Astrocyte (in vitro differentiated cells and primary cell): ENCODE results near the gene ITPRIP. TPM values are rescaled to one million over a fixed set of nuclear protein-coding genes. Genes with fewer than 3 reads are reported as not detected.

Source experiments
- DNase-seq: peaks from one replicate; pipeline ENCODE4 v3.0.0-alpha.2; 2010; ENCODE audit warnings: low read depth
- FAIRE-seq: peaks from 2 replicates; lab custom pipeline; 2011; peaks lifted over from hg19 to GRCh38; lab: Jason Lieb, UNC
- H2AFZ ChIP-seq: 2 replicates; pipeline ENCODE4 v1.6.0; 2012; ENCODE audit warnings: low read depth, low read length, inconsistent platforms
- H3K27ac ChIP-seq: 2 replicates; pipeline ENCODE4 v1.5.1; 2011; ENCODE audit warnings: low read depth, low read length, inconsistent platforms
- H3K27me3 ChIP-seq: 2 replicates; pipeline ENCODE4 v1.6.0; 2011; ENCODE audit warnings: low read length, inconsistent platforms; ENCODE audit not compliant: insufficient read depth
- H3K36me3 ChIP-seq: 2 replicates; pipeline ENCODE4 v1.5.1; 2011; ENCODE audit warnings: low read length, inconsistent platforms; ENCODE audit not compliant: insufficient read depth
- H3K4me1 ChIP-seq: 2 replicates; pipeline ENCODE4 v1.5.1; 2011; ENCODE audit warnings: low read length, inconsistent platforms; ENCODE audit not compliant: insufficient read depth
- H3K4me2 ChIP-seq: 2 replicates; pipeline ENCODE4 v1.6.0; 2012; ENCODE audit warnings: low read length, inconsistent platforms
- H3K4me3 ChIP-seq: 2 replicates; pipeline ENCODE4 v1.5.1; 2011; ENCODE audit warnings: low read depth, mild to moderate bottlenecking, low read length, inconsistent platforms; ENCODE audit not compliant: insufficient read depth
- H3K79me2 ChIP-seq: 2 replicates; pipeline ENCODE4 v1.6.0; 2012; ENCODE audit warnings: mild to moderate bottlenecking, low read length, inconsistent platforms; ENCODE audit not compliant: insufficient read depth
- H3K9ac ChIP-seq: 2 replicates; pipeline ENCODE4 v1.6.0; 2012; ENCODE audit warnings: mild to moderate bottlenecking, low read length, inconsistent platforms
- H3K9me3 ChIP-seq: 2 replicates; pipeline ENCODE4 v1.5.1; 2012; ENCODE audit warnings: low read depth, mild to moderate bottlenecking, low read length, inconsistent platforms; ENCODE audit not compliant: insufficient read depth
- H4K20me1 ChIP-seq: 2 replicates; pipeline ENCODE4 v1.6.0; 2012; ENCODE audit warnings: low read length, inconsistent platforms; ENCODE audit not compliant: insufficient read depth
- H3K27ac Mint-ChIP-seq: one replicate; pipeline ENCODE4 v1.8.0; 2021; ENCODE audit warnings: mild to moderate bottlenecking, mixed read lengths; ENCODE audit not compliant: unreplicated experiment
- H3K27me3 Mint-ChIP-seq: one replicate; pipeline ENCODE4 v1.8.0; 2021; ENCODE audit warnings: low read depth, mixed read lengths; ENCODE audit not compliant: unreplicated experiment
- H3K36me3 Mint-ChIP-seq: one replicate; pipeline ENCODE4 v1.8.0; 2021; ENCODE audit warnings: low read depth, mixed read lengths; ENCODE audit not compliant: unreplicated experiment
- H3K4me1 Mint-ChIP-seq: one replicate; pipeline ENCODE4 v1.8.0; 2021; ENCODE audit warnings: low read depth, mixed read lengths; ENCODE audit not compliant: unreplicated experiment
- H3K4me3 Mint-ChIP-seq: one replicate; pipeline ENCODE4 v1.8.0; 2021; ENCODE audit warnings: mild to moderate bottlenecking, moderate library complexity, mixed read lengths; ENCODE audit not compliant: unreplicated experiment
- H3K9me3 Mint-ChIP-seq: one replicate; pipeline ENCODE4 v1.8.0; 2021; ENCODE audit warnings: mild to moderate bottlenecking, mixed read lengths; ENCODE audit not compliant: unreplicated experiment
- CTCF ChIP-seq: IDR thresholded peaks from 2 replicates; pipeline ENCODE4 v1.5.1; 2011; ENCODE audit warnings: low read depth, mild to moderate bottlenecking, inconsistent platforms, low read length, moderate library complexity; ENCODE audit not compliant: insufficient read depth
- EZH2 ChIP-seq: IDR thresholded peaks from 2 replicates; pipeline ENCODE4 v1.6.1; 2012; ENCODE audit warnings: mild to moderate bottlenecking, low read length, inconsistent platforms; ENCODE audit not compliant: insufficient read depth
- total RNA-seq: library from RNA; stranded (reverse); gene quantifications from 2 replicates; pipeline ENCODE4 v1.2.1, GENCODE V29; 2021

The ITPRIP gene
- total RNA-seq, 1 donor from 2014 or later, result 21.9 TPM

GRCh38 chr10:104328896-104329710 lies 9.2 kb downstream of the ITPRIP start:
- H4K20me1 ChIP-seq, result peaks cover 84% of the 10 kb centered on the region
- peak overlapping the region; percentile 42 for H3K4me3 ChIP-seq

GRCh38 chr10:104328646-104328895 lies 9.7 kb downstream of the ITPRIP start:
- peak overlapping the region; percentile 99 for H3K27ac ChIP-seq
- H3K36me3 Mint-ChIP-seq, result peaks cover 4% of the 10 kb centered on the region
- H3K4me3 ChIP-seq, result peak overlapping the region; percentile 42
- H3K27me3 Mint-ChIP-seq, result no peaks in the 10 kb centered on the region
- H3K9ac ChIP-seq, result peak overlapping the region; percentile 95
- peaks cover 84% of the 10 kb centered on the region for H4K20me1 ChIP-seq
- no peak for TF ChIP-seq EZH2
- no peak for TF ChIP-seq CTCF
- no peak for FAIRE-seq
- H3K4me1 Mint-ChIP-seq, result peaks cover 73% of the 10 kb centered on the region
- no peaks in the 10 kb centered on the region for H3K9me3 ChIP-seq
- peak overlapping the region; percentile 87 for H3K4me2 ChIP-seq
- H3K27me3 ChIP-seq, result no peaks in the 10 kb centered on the region
- H3K27ac Mint-ChIP-seq, result peak overlapping the region; percentile 98
- DNase-seq, result no peak
- H3K9me3 Mint-ChIP-seq, result peaks cover 2% of the 10 kb centered on the region
- peak overlapping the region; percentile 81 for H3K4me3 Mint-ChIP-seq
- H2AFZ ChIP-seq, result no peak overlapping the region
- peaks cover 5% of the 10 kb centered on the region for H3K36me3 ChIP-seq
- peaks cover 92% of the 10 kb centered on the region for H3K79me2 ChIP-seq
- peaks cover 81% of the 10 kb centered on the region for H3K4me1 ChIP-seq

More at GRCh38 chr10:104328896-104329710, 9.2 kb downstream of the ITPRIP start:
- Histone ChIP-seq H3K36me3 (peaks cover 5% of the 10 kb centered on the region), H3K27me3 (no peaks in the 10 kb centered on the region), H3K27ac (peak overlapping the region; percentile 99), H3K9ac (peak overlapping the region; percentile 95), H2AFZ (no peak overlapping the region), H3K9me3 (no peaks in the 10 kb centered on the region), H3K79me2 (peaks cover 92% of the 10 kb centered on the region), H3K4me2 (peak overlapping the region; percentile 87), H3K4me1 (peaks cover 85% of the 10 kb centered on the region)
- H3K36me3 Mint-ChIP-seq, result peaks cover 4% of the 10 kb centered on the region
- peak; percentile 97 for DNase-seq
- H3K27ac Mint-ChIP-seq, result peak overlapping the region; percentile 98
- peaks cover 2% of the 10 kb centered on the region for H3K9me3 Mint-ChIP-seq
- no peaks in the 10 kb centered on the region for H3K27me3 Mint-ChIP-seq
- H3K4me1 Mint-ChIP-seq, result peaks cover 73% of the 10 kb centered on the region
- peak overlapping the region; percentile 48 for H3K4me3 Mint-ChIP-seq
- peak; percentile 56 for FAIRE-seq
- no peak for TF ChIP-seq CTCF
- TF ChIP-seq EZH2, result no peak
